IPS-18a (cell line): ENCODE results near the gene EIPR1.
"Not testable (repeated sequence)": the region's sequence is repeated elsewhere in the genome, so short reads cannot be mapped to it uniquely, and the experiment has no call there.

Source experiments
- H3K27ac ChIP-seq: one replicate; pipeline ENCODE4 v1.5.1; 2013; ENCODE audit warnings: low read length
- H3K27me3 ChIP-seq: one replicate; pipeline ENCODE4 v1.6.1; 2013; ENCODE audit warnings: mild to moderate bottlenecking, low read length; ENCODE audit not compliant: control insufficient read depth, insufficient read depth
- H3K36me3 ChIP-seq: one replicate; pipeline ENCODE4 v1.6.1; 2013; ENCODE audit warnings: low read depth, low read length; ENCODE audit not compliant: control insufficient read depth
- H3K4me1 ChIP-seq: one replicate; pipeline ENCODE4 v1.6.1; 2013; ENCODE audit warnings: low read depth, low read length; ENCODE audit not compliant: control insufficient read depth
- H3K4me3 ChIP-seq: one replicate; pipeline ENCODE4 v1.5.1; 2013; ENCODE audit warnings: low read length
- H3K9ac ChIP-seq: one replicate; pipeline ENCODE4 v1.6.1; 2013; ENCODE audit warnings: mild to moderate bottlenecking, low read length, moderate library complexity
- H3K9me3 ChIP-seq: one replicate; pipeline ENCODE4 v1.6.1; 2013; ENCODE audit warnings: low read depth, low read length; ENCODE audit not compliant: control insufficient read depth

EIPR1 gene

DNA sequence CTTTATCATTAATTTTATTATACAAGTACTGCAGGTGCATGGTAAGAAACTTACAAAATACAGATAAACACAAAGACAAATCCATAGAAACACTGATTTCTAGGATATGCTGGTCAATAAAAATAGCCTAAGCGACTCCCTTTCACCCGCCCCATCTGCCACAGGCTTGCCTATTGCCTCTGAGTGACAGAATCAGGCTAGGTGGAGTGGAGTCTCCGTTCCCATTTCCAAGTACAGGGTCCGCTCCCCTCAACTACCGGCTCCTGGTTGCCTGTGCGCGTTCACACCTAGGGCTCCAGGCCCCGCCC is 1.7 kb upstream of the EIPR1 start:
- peaks cover 17% of the 10 kb centered on the region for H3K4me1 ChIP-seq
- no peak overlapping the region for H3K27ac ChIP-seq
- H3K9ac ChIP-seq, result peak overlapping the region; percentile 73
- H3K9me3 ChIP-seq, result no peaks in the 10 kb centered on the region
- H3K36me3 ChIP-seq, result peaks cover 3% of the 10 kb centered on the region
- H3K4me3 ChIP-seq, result peak overlapping the region; percentile 89
- H3K27me3 ChIP-seq, result no peaks in the 10 kb centered on the region

- Histone ChIP-seq H3K4me1 (peaks cover 17% of the 10 kb centered on the region), H3K36me3 (peaks cover 3% of the 10 kb centered on the region), H3K27ac (peak overlapping the region; percentile 52), H3K9me3 (no peaks in the 10 kb centered on the region), H3K27me3 (no peaks in the 10 kb centered on the region), H3K9ac (peak overlapping the region; percentile 87), H3K4me3 (peak overlapping the region; percentile 99)
Measured at GRCh38 chr2:3377279-3377611, 373 bp downstream of the EIPR1 start.

DNA sequence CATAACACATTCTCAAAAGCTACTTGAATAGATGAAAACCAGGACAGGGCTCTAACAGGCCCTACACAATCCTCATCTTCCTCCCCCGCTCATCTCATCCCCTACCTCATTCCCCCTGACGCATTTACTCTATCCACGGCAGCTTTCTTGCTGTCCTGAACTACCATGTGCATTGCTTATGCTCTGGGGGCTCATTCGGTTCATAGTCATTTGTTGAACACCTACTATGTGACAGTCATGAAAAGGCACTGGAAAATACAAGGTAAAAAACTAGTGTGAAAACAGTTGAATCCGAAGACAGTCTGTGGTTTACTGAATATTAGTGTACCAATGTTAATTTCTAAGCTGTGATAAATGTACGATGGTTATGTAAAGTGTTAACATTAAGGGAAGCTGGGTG is 797 bp downstream of the EIPR1 start:
- no peak overlapping the region for H3K27ac ChIP-seq
- H3K4me1 ChIP-seq, result peaks cover 17% of the 10 kb centered on the region
- H3K9ac ChIP-seq, result peak overlapping the region; percentile 87
- H3K4me3 ChIP-seq, result peak overlapping the region; percentile 99
- H3K27me3 ChIP-seq, result no peaks in the 10 kb centered on the region
- H3K9me3 ChIP-seq, result no peaks in the 10 kb centered on the region
- H3K36me3 ChIP-seq, result peaks cover 3% of the 10 kb centered on the region

- not testable (repeated sequence) for H3K27me3 ChIP-seq, H3K36me3 ChIP-seq, H3K27ac ChIP-seq, H3K9ac ChIP-seq, H3K9me3 ChIP-seq, H3K4me1 ChIP-seq, H3K4me3 ChIP-seq
Measured at GRCh38 chr2:3369340-3370181, 8.1 kb downstream of the EIPR1 start.

GRCh38 chr2:3368261-3368722 is 9.3 kb downstream of the EIPR1 start:
- H3K9ac ChIP-seq, result no peak overlapping the region
- H3K9me3 ChIP-seq, result no peaks in the 10 kb centered on the region
- no peaks in the 10 kb centered on the region for H3K4me1 ChIP-seq
- no peaks in the 10 kb centered on the region for H3K36me3 ChIP-seq
- no peak overlapping the region for H3K4me3 ChIP-seq
- H3K27me3 ChIP-seq, result no peaks in the 10 kb centered on the region
- no peak overlapping the region for H3K27ac ChIP-seq

DNA sequence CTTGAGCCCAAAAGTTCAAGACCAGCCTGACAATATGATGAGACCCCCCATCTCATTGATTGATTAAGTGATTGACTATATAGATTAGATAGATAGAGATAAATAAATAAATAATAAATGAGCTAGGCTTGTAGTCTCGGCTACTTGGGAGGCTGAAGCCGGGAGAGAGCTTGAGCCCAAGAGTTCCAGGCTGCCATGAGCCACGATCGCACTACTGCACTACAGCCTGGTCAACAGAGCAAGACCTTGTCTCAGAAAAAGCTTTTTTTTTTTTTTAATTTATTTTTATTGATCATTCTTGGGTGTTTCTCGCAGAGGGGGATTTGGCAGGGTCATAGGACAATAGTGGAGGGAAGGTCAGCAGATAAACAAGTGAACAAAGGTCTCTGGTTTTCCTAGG is 12.4 kb downstream of the EIPR1 start:
- Histone ChIP-seq H3K4me3 (no peak overlapping the region), H3K27me3 (no peaks in the 10 kb centered on the region), H3K9me3 (no peaks in the 10 kb centered on the region), H3K9ac (no peak overlapping the region), H3K27ac (no peak overlapping the region), H3K36me3 (no peaks in the 10 kb centered on the region), H3K4me1 (no peaks in the 10 kb centered on the region)

DNA sequence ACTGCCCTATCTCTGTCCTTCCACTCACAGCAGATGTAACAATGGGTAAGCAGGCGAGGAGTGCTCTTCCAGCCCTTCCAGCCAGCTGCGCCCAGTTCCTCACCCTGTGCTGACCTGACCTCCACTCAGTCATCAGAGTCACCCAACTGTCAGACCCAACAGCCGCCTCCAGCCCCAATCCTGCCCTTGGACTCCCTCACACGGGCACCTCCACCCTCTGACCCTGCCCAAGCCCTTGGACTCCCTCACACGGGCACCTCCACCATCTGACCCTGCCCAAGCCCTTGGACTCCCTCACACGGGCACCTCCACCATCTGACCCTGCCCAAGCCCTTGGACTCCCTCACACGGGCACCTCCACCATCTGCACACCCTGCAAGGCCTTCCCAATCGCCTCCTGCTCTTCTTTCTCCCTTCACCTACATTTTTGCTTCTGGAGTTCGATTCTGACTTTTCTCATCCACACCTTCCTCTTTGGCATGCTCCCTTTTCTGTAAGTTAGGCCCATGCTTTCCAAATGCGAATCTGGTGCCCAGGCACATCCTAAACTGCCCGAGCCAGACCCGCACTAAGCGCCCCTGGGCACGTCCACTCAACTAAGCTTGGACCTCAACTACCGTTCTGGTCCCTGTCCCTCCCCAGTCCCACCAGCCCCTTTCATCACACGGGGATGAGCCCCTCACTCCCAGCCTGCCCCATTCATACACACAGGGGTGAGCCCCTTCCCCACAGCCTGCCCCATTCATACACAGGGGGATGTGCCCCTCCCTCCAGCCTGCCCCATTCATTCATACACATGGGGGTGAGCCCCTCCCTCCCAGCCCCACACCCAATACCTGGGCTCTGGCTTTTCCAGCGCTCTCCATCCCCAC is 15.9 kb downstream of the EIPR1 start:
- peaks cover under 1% of the 10 kb centered on the region for H3K4me1 ChIP-seq
- H3K27ac ChIP-seq, result no peak overlapping the region
- H3K9ac ChIP-seq, result no peak overlapping the region
- no peaks in the 10 kb centered on the region for H3K9me3 ChIP-seq
- H3K27me3 ChIP-seq, result no peaks in the 10 kb centered on the region
- H3K36me3 ChIP-seq, result no peaks in the 10 kb centered on the region
- H3K4me3 ChIP-seq, result no peak overlapping the region

GRCh38 chr2:3357926-3358325 is 19.7 kb downstream of the EIPR1 start:
- no peaks in the 10 kb centered on the region for H3K9me3 ChIP-seq
- no peaks in the 10 kb centered on the region for H3K27me3 ChIP-seq
- peaks cover 5% of the 10 kb centered on the region for H3K4me1 ChIP-seq
- no peak overlapping the region for H3K9ac ChIP-seq
- peaks cover 4% of the 10 kb centered on the region for H3K36me3 ChIP-seq
- no peak overlapping the region for H3K4me3 ChIP-seq
- no peak overlapping the region for H3K27ac ChIP-seq

DNA sequence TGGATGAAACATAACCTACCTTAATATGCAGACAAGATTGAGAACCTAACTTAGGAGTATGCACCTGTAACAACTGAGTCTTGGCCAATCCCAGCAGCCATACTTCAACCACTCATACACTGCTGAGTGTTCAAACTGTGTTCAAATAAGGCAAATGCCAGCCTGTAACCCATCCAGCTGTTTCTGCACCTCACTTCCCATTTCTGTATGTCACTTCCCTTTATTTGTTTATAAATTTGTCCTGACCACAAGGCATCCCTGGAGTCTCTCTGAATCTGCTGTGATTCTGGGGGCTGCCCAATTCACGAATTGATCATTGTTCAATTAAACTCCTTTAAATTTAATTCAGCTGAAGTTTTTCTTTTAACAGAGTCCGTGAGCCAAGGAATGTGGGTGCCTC is 20.2 kb downstream of the EIPR1 start:
- H3K4me3 ChIP-seq, H3K4me1 ChIP-seq, H3K36me3 ChIP-seq, H3K27me3 ChIP-seq, H3K9ac ChIP-seq, H3K27ac ChIP-seq, H3K9me3 ChIP-seq: not testable (repeated sequence)

DNA sequence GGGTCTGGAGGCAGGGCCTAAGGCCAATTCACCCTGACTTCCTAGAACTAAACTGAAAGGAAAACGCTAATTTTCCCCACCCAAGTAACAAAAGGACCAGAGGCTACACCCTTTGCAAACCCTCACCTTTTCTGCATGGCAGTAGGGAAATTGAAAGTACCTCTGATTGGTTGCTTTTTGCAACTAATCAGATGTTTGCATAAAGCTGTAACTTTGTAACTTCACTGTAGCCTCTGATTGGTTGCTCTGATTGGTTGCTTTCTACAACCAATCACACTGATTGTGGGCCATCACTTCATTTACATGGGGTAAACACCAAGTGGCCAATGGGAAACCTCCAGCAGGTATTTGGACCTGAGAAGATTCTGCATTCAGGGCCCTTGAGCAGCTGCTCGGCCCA is 20.8 kb downstream of the EIPR1 start:
- peaks cover 5% of the 10 kb centered on the region for H3K4me1 ChIP-seq

GRCh38 chr2:3355951-3356569 is 21.6 kb downstream of the EIPR1 start:
- Histone ChIP-seq H3K4me3 (no peak overlapping the region), H3K27me3 (no peaks in the 10 kb centered on the region), H3K36me3 (peaks cover 5% of the 10 kb centered on the region), H3K9me3 (no peaks in the 10 kb centered on the region), H3K27ac (no peak overlapping the region), H3K9ac (no peak overlapping the region), H3K4me1 (peaks cover 5% of the 10 kb centered on the region)

More for the DNA sequence above, 20.8 kb downstream of the EIPR1 start:
- Histone ChIP-seq H3K27me3 (no peaks in the 10 kb centered on the region), H3K9me3 (no peaks in the 10 kb centered on the region), H3K4me3 (no peak overlapping the region), H3K27ac (no peak overlapping the region), H3K36me3 (peaks cover 5% of the 10 kb centered on the region), H3K9ac (no peak overlapping the region)
